GM19240 (cell line): ENCODE data around the gene RRP1B.
"Not testable (repeated sequence)": the region's sequence is repeated elsewhere in the genome, so short reads cannot be mapped to it uniquely, and the experiment has no call there.

ENCODE experiments used
- DNase-seq: peaks from one replicate; pipeline ENCODE4 v3.0.0; 2011; ENCODE audit warnings: low spot score; ENCODE audit not compliant: insufficient read length

RRP1B gene

DNA sequence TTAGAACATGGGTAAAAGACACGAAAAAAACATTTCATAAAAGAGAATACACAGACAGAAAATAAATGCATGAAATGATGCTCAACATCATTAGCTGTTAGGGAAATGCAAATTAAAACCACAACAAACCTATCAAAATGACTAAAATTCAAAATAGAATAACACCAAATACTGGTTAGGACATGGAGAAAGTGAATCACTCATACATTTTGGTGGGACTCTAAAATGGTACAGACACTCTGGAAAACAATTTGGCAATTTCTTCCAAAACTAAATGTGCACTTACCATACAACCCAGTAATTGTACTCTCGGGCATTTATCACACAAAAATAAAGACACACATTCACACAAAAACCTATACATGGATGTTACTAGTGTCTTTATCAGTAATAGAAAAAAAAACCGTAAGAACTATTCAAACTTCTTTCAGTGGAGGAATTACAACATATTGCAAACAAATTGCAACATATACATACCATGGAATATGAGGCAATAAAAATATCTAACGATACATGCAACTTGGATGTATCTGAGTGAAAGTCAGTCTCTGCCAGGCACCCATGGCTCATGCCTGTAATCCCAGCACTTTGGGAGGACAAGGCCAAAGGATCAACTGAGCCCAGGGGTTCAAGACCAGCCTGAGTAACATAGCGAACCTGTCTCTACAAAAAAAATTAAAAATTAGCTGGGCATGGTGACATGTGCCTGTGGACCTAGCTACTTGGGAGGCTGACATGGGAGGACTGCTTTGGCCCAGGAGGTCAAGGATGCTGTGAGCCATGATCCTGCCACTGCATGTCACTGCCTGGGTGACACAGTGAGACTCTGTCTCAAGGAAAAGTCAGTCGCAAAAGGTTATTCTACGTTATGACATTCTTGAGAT, 19.6 kb upstream of the RRP1B start:
- no peak for DNase-seq

DNA sequence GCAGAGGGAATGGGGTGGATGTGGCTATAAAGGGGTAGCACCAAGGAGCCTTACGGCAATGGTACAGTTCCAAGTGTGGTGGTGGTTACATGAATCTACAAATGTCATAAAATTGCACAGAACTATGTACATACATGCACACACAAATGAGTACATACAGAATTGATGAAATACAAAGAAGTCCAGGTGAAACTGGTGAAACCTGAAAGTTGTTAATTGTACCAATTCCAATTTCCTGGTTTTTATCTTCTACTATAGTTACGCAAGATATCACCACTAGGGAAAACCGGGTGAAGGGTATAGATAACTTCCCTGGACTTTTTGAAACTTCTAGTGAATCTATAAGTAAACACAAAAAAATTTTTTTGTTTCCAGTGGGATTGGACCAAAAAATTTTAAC, 19.0 kb upstream of the RRP1B start:
- DNase-seq, result no peak

- DNase-seq, result no peak
These were observed 16.2 kb upstream of the RRP1B start for GRCh38 chr21:43643193-43643592.

- DNase-seq, result no peak
These were observed 15.3 kb upstream of the RRP1B start for GRCh38 chr21:43644071-43644470.

- DNase-seq, result no peak
These were observed 14.8 kb upstream of the RRP1B start for GRCh38 chr21:43644609-43645008.

- peak; percentile 43 for DNase-seq
These were observed 14.0 kb upstream of the RRP1B start for GRCh38 chr21:43645136-43645891.

- DNase-seq, result no peak
These were observed 13.4 kb upstream of the RRP1B start for GRCh38 chr21:43645976-43646375.

- peak; percentile 70 for DNase-seq
These were observed 12.7 kb upstream of the RRP1B start for GRCh38 chr21:43646550-43647260.

GRCh38 chr21:43648171-43648570, 11.2 kb upstream of the RRP1B start:
- DNase-seq, result no peak

- DNase-seq, result not testable (repeated sequence)
These were observed 7.4 kb upstream of the RRP1B start for GRCh38 chr21:43651926-43652325.

DNA sequence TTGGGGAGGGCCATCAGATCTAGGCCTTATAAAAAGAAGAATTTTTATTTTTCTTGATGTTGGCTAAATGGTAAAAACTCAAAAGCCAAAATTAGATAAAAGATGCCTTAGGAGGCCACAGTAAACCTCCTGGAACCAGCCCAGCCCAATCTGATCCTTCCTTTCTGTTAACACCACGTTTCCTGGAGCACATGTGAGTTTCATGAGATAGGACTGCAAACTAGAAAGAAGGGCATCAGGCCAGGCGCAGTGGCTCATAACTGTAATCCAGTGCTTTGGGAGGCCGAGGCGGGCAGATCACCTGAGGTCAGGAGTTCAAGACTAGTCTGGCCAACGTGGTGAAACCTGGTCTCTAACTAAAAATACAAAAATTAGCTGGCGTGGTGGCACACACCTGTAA, 6.7 kb upstream of the RRP1B start:
- no peak for DNase-seq

GRCh38 chr21:43653626-43654025, 5.7 kb upstream of the RRP1B start:
- no peak for DNase-seq

- DNase-seq, result no peak
These were observed 4.4 kb upstream of the RRP1B start for GRCh38 chr21:43654806-43655489.

- DNase-seq, result no peak
These were observed 1.8 kb upstream of the RRP1B start for GRCh38 chr21:43657355-43658087.

- DNase-seq, result no peak
These were observed 1.1 kb upstream of the RRP1B start for GRCh38 chr21:43658088-43658741.

- no peak for DNase-seq
These were observed 608 bp upstream of the RRP1B start for GRCh38 chr21:43658769-43659135.

DNA sequence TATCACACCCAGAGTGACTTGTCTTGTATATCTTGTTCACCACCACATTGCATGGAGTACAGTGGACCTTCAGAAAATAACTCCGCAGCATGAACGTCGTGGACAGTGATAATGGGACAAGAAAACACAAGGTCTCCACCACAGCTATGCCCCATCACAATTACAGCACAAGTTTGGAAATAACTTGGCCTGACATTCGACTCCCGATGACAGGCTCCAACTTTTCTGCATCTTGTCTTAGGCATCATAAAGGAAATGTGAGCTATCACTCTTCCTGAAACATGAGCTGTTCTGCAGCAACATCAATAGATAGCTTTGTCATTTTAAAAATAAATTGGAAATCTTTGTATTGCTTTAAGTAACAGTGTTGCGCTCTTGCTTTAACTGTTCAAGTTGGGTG, 2.9 kb downstream of the RRP1B start:
- no peak for DNase-seq

DNA sequence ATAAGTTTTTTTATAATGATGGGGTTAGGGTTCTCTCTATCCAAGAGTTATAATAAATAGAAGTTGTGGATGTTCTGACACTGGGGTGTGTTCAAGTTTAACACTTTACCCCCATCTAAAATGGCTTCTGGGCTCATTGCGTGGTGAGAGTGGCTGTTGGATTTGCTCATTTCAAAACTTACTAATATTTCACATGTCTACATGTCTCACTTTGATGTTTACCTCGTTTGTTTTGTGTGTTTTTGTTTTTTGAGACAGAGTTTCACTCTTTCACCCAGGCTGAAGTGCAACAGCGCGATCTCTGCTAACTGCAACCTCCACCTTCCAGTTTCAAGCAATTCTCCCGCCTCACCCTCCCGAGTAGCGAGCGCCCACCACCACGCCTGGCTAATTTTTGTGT, 3.7 kb downstream of the RRP1B start:
- DNase-seq, result no peak

DNA sequence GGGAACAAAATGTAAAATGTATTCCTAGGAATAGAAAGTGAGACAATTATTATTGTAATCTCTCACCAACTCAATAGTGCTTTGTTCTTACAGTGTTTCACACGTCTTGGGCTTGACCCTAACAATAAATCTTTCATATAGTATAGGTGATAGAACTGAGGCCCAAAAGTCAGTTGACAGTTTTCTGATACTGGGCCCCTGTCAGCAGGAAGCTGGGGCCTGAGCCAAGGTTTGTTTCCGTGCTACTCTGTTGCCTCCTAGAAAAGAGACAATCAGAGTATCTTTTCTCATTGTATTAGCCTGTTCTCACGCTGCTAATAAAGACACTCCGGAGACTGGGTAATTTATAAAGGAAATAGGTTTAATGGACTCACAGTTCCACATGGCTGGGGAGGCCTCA, 5.0 kb downstream of the RRP1B start:
- DNase-seq, result no peak

DNA sequence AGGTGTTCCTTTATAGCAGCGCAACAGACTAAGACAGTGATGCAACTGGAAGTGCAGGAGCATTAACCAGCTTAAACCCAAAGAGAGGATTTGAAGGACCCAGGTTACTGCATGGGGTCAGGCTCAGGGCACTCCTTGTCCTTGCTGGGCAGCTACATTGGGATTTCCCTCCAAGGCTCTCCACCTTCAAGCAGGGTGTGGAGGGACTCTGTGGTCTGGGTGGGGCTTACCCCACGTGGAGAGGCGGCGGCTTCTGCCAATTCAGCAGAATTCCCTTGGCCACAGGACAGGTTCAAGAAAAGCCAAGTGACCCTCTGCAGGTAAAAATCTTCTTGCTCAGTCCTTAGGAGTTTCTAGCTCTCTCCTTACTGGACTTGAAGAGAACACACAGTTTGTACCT, 6.5 kb downstream of the RRP1B start:
- DNase-seq, result no peak
